Left ventricle myocardium superior (tissue), 1 donor: ENCODE data around the gene TPST2. TPM values are rescaled to one million over a fixed set of nuclear protein-coding genes. Genes with fewer than 3 reads are reported as not detected.
"Not testable (repeated sequence)": the region's sequence is repeated elsewhere in the genome, so short reads cannot be mapped to it uniquely, and the experiment has no call there.

Source experiments
- ATAC-seq: fragments of 200-7000 bp; cut with Tn5 transposase; one replicate; pipeline ENCODE4 v1.9.1; 2020; ENCODE audit warnings: mild to moderate bottlenecking, moderate library complexity
- DNase-seq: peaks from one replicate; pipeline ENCODE4 v3.0.0-alpha.2; 2020
- intact Hi-C: fragments of 100-400 bp; cut with micrococcal nuclease; formaldehyde crosslinking; loops from one replicate; pipeline ENCODE4 v1.11.0; 2022
- total RNA-seq: library from RNA; stranded (reverse); fragmentation: NEBNext Ultra II Directional; extraction: Animal tissue kit (Norgen Biotek cat#: 25700); gene quantifications from one replicate; pipeline ENCODE4 v1.2.1, GENCODE V29; 2021
- donor health status: DM: no; HTN: yes; CAD: no; lungs with severe emphysema.

The TPST2 gene
- total RNA-seq, 1 donor from 2014 or later: 27.1 TPM

- DNase-seq, ATAC-seq, intact Hi-C loops: not testable (repeated sequence)
Measured at GRCh38 chr22:26613753-26614152, 23.8 kb upstream of the TPST2 start.

DNA sequence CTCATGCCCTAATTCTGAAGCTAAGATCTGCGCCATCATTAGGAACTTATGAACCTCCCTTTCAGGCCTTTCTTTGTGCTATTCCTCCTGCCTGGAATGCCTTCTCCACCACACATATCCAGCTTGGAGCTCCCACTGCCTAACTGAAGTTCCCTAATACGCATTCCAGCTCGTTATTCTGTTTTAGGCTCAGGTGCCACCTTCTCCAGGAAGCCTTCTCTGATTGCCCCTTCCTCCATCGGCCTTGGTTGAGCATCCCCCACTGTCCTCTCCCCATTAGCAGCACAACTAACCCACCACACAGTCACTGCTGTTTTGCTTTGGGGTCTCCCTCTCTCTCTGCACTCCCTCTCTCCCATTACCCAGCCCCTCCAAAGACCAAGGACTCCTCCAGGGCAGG is 22.7 kb upstream of the TPST2 start:
- no peak for ATAC-seq
- DNase-seq: no peak
- intact Hi-C loops: no loop called here

GRCh38 chr22:26610996-26611395 is 21.1 kb upstream of the TPST2 start:
- no peak for DNase-seq
- intact Hi-C loops: no loop called here

DNA sequence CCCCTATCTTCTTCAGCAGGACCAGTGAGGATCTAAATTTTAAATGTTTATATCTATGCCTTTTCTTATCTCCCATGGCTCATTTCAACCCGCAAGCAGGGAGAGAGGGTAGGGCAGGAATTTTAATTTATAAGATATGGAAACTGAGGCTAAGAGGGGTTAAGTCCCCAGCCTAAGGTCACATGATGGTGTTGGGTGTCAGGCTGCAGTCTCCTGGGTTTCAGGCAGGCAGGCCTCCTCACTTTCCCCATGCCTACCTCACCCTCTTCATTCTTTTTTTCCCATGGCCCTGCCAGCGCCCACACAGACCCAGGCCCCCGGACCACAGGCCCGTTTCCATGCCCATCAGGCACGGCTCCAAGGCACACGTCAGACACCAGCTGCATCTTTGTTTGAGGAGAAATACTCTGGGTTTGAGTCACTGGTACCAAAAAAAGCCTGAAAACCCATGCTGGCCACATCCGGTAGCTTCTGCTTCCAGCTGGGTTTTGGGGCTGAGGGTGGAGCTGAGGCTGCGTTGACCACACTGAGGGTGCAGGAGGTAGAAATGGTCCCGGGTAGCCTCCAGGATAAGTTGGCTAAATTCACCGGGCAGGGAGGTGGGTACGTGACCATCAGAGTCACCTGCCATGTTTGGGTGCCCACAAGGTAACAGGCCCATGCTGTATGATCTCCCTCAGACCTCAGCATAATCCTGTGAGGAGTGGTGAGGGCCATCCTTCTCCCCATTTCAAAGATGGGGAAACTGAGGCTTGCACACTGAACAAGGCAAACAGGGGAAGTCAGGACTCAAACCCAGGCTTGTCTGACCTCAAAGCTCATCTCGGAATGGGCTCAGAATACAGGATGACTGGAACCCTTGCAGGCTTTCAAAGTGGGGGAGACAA is 20.4 kb upstream of the TPST2 start:
- ATAC-seq: peak; percentile 54
- intact Hi-C loops: no loop called here
- peak; percentile 55 for DNase-seq

More at GRCh38 chr22:26610996-26611395, 21.1 kb upstream of the TPST2 start:
- ATAC-seq: no peak

- intact Hi-C loops: no loop called here
Measured at GRCh38 chr22:26609287-26609686, 19.4 kb upstream of the TPST2 start.

DNA sequence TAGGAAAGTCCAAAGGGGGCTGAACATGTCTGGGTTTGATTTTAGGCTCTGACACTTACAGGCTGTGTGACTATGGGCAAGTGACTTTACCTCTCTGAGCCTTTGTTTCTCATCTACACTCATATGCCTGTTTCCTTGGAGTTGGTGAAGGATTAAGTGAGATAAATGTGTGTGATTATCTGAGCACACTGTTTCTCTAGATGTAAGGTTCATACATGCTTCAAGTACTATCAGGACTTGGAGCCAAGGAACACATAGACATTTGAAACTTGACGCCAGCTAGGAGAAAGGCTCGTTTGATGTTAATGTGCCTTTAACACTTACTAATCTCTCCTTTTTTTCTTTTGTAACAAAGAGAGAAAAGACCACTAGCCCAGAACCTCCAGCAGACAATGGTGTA is 18.2 kb upstream of the TPST2 start:
- DNase-seq (no peak), ATAC-seq (no peak)
- intact Hi-C loops: no loop called here

More at GRCh38 chr22:26609287-26609686, 19.4 kb upstream of the TPST2 start:
- DNase-seq (no peak), ATAC-seq (no peak)

GRCh38 chr22:26606611-26607010 is 16.7 kb upstream of the TPST2 start:
- ATAC-seq (no peak), DNase-seq (no peak)

GRCh38 chr22:26604368-26604767 is 14.4 kb upstream of the TPST2 start:
- intact Hi-C loops: no loop called here
- DNase-seq (no peak), ATAC-seq (no peak)

More at GRCh38 chr22:26606611-26607010, 16.7 kb upstream of the TPST2 start:
- intact Hi-C loops: no loop called here

GRCh38 chr22:26602127-26602526 is 12.2 kb upstream of the TPST2 start:
- intact Hi-C loops: no loop called here
- DNase-seq: no peak
- ATAC-seq: no peak

DNA sequence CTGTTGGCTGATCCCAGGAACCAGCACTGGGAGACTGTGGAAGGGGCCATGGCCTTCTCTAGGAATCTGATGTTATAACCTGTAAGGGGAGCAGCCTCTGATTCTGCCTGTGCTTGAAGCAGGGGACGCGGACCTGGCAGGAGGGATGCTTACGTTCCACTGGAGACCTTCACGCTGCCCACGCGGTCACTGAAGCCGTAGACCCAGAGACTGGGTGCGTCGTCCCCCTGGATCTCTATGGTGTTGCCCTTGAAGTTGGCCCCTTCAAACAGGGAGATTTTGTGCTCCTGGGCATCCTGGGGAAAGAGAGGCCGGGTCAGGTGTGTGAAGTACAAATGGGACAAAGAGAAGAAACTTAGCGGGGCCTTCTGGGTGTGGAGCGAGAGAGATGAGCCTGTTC is 11.8 kb upstream of the TPST2 start:
- ATAC-seq (no peak), DNase-seq (no peak)
- intact Hi-C loops: no loop called here

DNA sequence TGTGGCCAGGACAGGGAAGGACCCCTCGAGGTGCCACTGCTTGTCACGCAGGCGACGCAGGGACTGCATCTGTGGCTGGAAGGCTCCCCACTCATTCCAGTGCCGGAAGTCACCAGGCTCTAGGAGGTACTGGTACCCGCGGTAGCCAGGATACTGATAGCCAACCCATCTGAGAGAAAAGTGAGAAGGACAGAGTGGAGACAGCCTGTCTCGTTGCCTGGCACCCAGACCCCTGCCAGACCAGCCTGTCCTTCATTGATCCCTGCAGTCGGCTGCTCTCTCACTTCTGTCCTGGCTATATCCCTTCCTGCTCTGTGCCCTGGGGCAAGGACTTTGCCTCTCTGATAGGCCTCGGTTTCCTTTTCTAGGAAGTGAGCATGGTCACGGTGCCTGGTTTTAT is 9.6 kb upstream of the TPST2 start:
- intact Hi-C loops: no loop called here
- ATAC-seq (no peak), DNase-seq (no peak)

DNA sequence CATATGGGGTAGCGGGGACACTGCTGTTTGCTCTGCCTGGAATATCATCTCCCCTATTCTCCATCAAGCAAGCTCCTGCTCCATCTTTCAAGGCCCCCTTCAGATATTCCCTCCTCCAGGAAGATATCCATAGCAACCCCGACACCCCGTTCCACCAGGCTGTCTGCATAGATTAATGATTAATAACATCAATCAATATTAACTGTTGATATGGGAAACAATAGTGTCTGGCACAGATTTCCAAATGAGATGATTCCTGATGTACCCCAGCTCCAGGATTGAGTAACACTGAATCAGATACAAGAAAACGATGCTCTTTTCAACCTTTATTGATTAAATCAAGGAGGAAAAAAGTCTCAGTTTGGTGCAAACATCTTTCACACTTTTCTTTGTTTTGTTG is 7.5 kb upstream of the TPST2 start:
- no peak for DNase-seq
- intact Hi-C loops: no loop called here
- ATAC-seq: no peak

DNA sequence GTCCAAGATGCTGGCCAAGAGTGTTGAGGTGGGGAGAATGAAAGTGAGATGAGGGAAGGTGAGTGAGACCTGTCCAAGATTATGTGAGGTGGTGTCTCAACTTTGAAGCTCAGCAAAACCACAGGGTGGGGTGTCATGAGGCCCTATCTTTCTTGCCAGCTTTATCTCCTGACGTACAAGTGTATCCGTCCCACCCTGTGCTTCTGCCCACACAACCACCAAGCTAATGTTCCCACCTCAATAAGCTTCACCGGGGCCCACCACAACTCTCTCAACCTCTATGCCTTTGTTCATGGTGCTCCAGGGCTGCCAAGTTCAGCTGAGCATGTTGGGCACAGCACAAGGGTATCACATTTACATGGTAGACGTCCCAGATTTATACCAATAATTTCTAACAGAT is 7.1 kb upstream of the TPST2 start:
- DNase-seq (no peak), ATAC-seq (no peak)
- intact Hi-C loops: no loop called here

- intact Hi-C loops: no loop called here
- ATAC-seq (no peak), DNase-seq (no peak)
Measured at GRCh38 chr22:26593763-26594162, 3.8 kb upstream of the TPST2 start.

GRCh38 chr22:26592421-26592891 is 2.5 kb upstream of the TPST2 start:
- intact Hi-C loops: no loop called here

GRCh38 chr22:26589367-26589844 is 526 bp downstream of the TPST2 start:
- DNase-seq: peak; percentile 50
- ATAC-seq: peak; percentile 28
- intact Hi-C loops: loop anchor here (10.0 kb wide), 1 partner anchor 85 kb away; no protein-coding TSS in a partner anchor

More at GRCh38 chr22:26592421-26592891, 2.5 kb upstream of the TPST2 start:
- no peak for DNase-seq
- ATAC-seq: no peak

DNA sequence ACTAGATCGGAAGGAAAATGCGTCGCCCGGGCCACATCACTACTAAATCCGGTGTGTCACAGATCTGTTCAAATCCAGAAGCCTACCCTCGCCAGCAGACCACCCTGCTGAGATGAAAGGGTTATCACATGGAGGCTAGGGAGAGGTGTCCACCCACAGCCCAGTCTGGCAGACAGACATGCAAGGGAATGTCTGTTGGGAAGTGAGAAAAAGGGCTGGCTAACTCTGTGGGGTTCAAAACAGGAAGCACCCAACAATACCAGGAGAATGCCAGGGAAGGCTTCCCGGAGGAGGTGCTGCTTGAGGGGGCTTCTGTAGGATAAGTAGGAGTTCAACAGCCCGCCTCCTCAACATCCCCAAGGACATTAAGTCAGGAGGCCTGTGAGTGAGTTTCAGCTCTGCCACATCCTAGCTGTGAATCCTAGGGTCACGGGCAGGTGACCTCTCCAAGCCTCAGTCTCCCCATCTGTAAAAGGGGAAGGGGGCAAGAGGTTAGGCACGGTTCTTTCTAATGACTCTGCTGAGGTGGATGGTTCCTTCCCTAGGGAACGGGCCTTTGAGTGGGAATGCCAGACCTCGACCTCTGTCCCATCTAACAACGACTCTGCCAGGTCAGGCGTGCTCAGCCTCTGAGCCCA is 1.1 kb downstream of the TPST2 start:
- intact Hi-C loops: loop anchor here (10.0 kb wide), 1 partner anchor 84 kb away; no protein-coding TSS in a partner anchor
- DNase-seq: no peak
- no peak for ATAC-seq

DNA sequence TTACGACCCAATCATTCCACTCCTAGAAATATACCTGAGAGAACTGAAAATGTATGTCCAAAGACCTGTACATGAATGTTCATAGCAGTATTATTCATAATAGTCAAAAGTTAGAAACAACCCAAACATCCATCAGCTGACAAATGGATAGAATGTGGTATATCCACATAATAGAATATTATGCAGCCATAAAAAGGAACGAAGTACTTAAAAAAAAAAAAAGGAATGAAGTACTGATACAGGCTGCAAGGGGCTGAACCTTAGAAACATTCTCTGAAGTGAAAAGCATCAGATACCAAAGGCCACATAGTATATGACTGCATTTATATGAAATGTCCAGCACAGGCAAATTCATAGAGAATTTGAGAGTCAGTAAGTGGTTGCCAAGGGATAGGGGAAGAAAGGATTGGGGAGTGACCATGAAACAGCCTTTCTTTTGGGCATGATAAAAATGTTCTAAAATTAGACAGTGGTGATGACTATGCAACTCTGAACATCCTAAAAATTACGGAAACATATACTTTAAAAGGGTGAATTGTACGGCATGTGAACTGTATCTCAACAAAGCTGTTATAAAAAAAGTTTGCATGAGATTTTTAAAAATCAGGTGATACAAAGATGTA is 1.8 kb downstream of the TPST2 start:
- intact Hi-C loops: loop anchor here (10.0 kb wide), 1 partner anchor 83 kb away; no protein-coding TSS in a partner anchor
- no peak for DNase-seq
- no peak for ATAC-seq

DNA sequence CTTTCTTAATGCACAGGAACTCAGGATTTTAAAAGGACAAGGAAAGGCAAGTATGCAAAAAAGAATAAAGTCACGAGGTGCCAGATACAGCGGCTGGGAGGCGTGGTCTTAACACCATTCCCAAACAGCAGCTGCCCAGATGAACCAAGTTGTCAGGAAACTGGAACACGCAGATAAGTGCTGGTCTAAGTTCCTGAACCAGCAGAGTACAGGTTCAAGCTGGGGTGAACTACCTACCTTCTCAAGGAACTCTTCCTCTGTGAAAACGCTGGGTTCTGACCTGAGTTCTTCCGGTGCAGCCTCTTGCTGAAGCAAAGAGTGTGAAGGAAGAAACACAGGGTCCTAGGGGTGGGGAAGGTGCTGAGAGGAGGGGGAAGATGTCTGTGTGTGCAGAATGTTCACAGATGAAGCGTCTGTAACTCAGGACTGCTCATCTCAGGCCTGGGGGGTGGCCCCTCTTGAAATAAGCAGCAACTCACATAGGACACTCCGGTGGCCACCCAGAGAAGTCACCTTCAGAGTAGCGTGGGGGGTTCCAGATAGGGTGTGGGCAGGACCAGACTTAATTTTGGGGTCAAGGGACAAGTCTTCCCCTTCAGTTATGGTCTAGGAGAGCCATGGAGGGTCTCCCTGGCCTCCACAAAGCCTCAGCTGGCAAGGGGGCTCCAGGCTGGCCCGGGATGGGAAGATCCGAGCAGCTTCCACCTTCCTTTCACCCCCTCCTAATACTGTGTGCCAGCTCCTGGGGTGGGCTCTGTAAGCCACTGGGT is 3.2 kb downstream of the TPST2 start:
- intact Hi-C loops: loop anchor here (10.0 kb wide), 1 partner anchor 82 kb away; no protein-coding TSS in a partner anchor
- ATAC-seq (no peak), DNase-seq (no peak)
